Retinal pigment epithelial cell (primary cell): ENCODE measurements around the gene PTPN4.

Source experiments
- DNase-seq: peaks from one replicate; pipeline ENCODE4 v3.0.0-alpha.2; 2010; ENCODE audit warnings: low read depth
- H3K4me3 ChIP-seq: 2 replicates; pipeline ENCODE4 v1.5.1; 2011; ENCODE audit warnings: mild to moderate bottlenecking, low read length, control low read depth, moderate library complexity
- TF ChIP-seq, protein P1 (sequence below): conservative IDR thresholded peaks from 2 replicates; pipeline ENCODE4 v1.5.1; 2011; ENCODE audit warnings: low read depth, low read length, control low read depth, inconsistent platforms

PTPN4 gene

GRCh38 chr2:119760956-119761275 is 1.2 kb downstream of the PTPN4 start:
- DNase-seq = no peak
- H3K4me3 ChIP-seq = peak overlapping the region; percentile 92
- TF ChIP-seq, protein P1, sequence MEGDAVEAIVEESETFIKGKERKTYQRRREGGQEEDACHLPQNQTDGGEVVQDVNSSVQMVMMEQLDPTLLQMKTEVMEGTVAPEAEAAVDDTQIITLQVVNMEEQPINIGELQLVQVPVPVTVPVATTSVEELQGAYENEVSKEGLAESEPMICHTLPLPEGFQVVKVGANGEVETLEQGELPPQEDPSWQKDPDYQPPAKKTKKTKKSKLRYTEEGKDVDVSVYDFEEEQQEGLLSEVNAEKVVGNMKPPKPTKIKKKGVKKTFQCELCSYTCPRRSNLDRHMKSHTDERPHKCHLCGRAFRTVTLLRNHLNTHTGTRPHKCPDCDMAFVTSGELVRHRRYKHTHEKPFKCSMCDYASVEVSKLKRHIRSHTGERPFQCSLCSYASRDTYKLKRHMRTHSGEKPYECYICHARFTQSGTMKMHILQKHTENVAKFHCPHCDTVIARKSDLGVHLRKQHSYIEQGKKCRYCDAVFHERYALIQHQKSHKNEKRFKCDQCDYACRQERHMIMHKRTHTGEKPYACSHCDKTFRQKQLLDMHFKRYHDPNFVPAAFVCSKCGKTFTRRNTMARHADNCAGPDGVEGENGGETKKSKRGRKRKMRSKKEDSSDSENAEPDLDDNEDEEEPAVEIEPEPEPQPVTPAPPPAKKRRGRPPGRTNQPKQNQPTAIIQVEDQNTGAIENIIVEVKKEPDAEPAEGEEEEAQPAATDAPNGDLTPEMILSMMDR = no peak

- TF ChIP-seq, protein P1 = no peak
- DNase-seq = peak; percentile 89
- H3K4me3 ChIP-seq = no peak overlapping the region
These were observed 5.1 kb downstream of the PTPN4 start for GRCh38 chr2:119764832-119765231.

GRCh38 chr2:119765433-119766002 is 5.8 kb downstream of the PTPN4 start:
- H3K4me3 ChIP-seq = no peak overlapping the region
- TF ChIP-seq, protein P1 = no peak
- no peak for DNase-seq

- DNase-seq = no peak
- TF ChIP-seq, protein P1 = no peak
- no peak overlapping the region for H3K4me3 ChIP-seq
These were observed 7.2 kb downstream of the PTPN4 start for GRCh38 chr2:119766944-119767343.

DNA sequence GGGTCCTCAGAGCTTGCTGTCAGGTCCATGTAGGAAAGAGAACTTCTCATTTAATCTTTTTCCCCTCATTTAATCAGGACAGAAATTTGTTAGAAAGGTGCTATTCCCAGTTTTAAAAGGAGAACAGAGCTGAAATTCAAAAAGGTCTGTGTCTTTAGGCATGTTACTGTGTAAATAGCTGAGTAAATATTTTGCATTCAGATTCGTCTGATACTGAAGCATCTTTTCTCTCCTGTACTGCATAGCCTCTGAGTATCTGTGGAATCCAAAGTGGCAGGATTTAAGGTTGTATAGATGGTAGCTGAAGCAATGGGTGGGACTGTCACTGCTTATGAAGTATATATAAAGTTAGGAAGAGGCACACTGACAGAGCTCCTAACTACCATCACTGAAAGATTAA is 9.0 kb downstream of the PTPN4 start:
- TF ChIP-seq, protein P1 = no peak
- no peak for DNase-seq
- H3K4me3 ChIP-seq = no peak overlapping the region

- TF ChIP-seq, protein P1 = no peak
- no peak overlapping the region for H3K4me3 ChIP-seq
- DNase-seq = no peak
These were observed 9.9 kb downstream of the PTPN4 start for GRCh38 chr2:119769645-119770044.

DNA sequence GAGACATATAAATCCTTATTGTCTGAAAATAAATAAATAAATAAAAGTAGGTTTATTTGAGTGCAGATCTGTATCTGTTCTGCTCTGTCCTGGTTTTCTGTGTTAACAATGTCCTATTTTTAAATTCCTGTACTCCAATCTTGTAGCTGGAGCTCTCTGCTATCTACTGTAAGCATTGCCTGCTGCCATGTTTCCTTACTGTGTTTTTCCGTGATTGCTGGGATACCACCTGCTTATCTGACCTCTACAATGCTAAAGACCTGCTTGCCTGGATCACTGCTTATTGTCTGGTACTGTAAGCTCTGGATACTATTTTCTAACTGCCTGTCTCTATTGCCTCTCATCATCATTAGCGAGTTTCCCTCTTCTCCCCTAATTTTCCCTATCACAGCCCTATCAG is 11.6 kb downstream of the PTPN4 start:
- TF ChIP-seq, protein P1 = no peak
- no peak for DNase-seq
- no peak overlapping the region for H3K4me3 ChIP-seq
